ENCODE results near the gene STAP2.

DNA sequence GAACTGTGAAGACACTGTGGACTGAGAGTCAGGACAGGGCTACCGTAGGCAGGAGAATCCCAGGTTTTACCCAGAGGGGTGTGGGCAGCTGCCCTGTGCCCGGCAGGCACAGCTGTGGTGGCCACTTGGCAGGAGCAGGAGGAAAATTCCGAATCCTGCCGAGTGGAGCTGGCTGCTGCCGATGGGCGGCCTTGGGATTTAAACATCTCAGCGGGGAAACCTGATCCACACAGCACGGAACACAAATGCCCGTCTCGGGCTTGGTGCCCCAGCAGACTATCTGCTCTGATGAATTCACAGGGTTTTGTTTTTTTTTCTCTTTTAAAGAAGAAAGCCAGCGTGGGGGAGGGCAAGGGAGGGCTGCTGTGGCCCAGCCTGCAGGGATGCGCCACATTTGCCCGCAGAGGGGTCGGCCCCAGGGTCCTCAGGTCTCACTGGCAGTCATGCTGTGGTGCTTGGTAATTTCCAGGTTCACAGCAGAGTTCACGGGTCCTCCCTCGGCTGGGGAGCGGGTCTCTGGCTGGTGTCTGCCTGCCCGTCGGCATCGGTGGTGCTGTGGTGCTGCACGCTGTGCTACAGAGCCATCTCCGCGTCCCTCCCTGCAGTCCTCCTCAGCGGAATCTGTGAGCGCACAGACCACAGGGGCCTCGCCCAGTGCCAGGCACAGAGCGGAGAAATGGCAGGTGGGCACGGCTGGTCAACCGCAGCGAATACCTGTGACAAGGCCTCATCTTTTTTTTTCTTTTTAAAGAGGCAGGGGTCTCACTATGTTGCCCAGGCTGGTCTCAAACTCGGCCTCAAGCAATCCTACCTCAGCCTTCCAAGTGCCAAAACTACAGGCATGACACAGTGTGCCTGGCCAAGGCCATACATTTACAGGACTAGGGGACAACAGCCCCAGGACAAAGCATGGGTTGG is 32.9 kb upstream of the STAP2 start:
- no peak for TF ChIP-seq POLR2AphosphoS5 (IDR thresholded peaks at IDR 0.05; ENCODE audit: borderline replicate concordance, low read depth, low read length)
- no peak for TF ChIP-seq EZH2 (IDR thresholded peaks at IDR 0.05)
